Heart left ventricle (tissue), 16 donors: Measurements from ENCODE around the gene ATAD1. TPM values are rescaled to one million over a fixed set of nuclear protein-coding genes. Genes with fewer than 3 reads are reported as not detected.

Experiments
- ATAC-seq, 4 donors: fragments of 200-7000 bp; cut with Tn5 transposase; one replicate each; pipeline ENCODE4 v1.9.1; 2020 to 2022; ENCODE audit warnings: moderate library complexity in 4 of 4, mild to moderate bottlenecking in 3 of 4, moderate number of reproducible peaks in 1 of 4
- DNase-seq, 5 donors: peaks; one replicate each; pipeline ENCODE4 v3.0.0-alpha.2; 2020
- H3K27ac ChIP-seq, 12 donors: fragments of 200-600 bp; sonication (generic) in 4 of 12; one replicate each; pipeline versions ENCODE4 v1.5.0 to v1.8.0; 2016 to 2022; ENCODE audit warnings: mild to moderate bottlenecking in 2 of 12
- H3K27me3 ChIP-seq, 9 donors: fragments of 200-600 bp; sonication (generic) in 2 of 9; one replicate each; pipeline versions ENCODE4 v1.5.1 to v1.8.0; 2016 to 2022; ENCODE audit warnings: mild to moderate bottlenecking in 3 of 9
- H3K36me3 ChIP-seq, 9 donors: fragments of 200-600 bp; sonication (generic) in 2 of 9; one replicate each; pipeline versions ENCODE4 v1.5.0 to v1.8.0; 2018 to 2022; ENCODE audit warnings: mild to moderate bottlenecking in 2 of 9
- H3K4me1 ChIP-seq, 12 donors: fragments of 200-600 bp; sonication (generic) in 4 of 12; one replicate each; pipeline versions ENCODE4 v1.5.0 to v1.8.0; 2016 to 2022; ENCODE audit warnings: mild to moderate bottlenecking in 3 of 12
- H3K4me3 ChIP-seq, 12 donors: fragments of 200-600 bp; sonication (generic) in 4 of 12; one replicate each; pipeline versions ENCODE4 v1.5.0 to v1.8.0; 2017 to 2022; ENCODE audit warnings: mild to moderate bottlenecking in 9 of 12, moderate library complexity in 4 of 12
- H3K9me3 ChIP-seq, 12 donors: fragments of 200-600 bp; sonication (generic) in 4 of 12; one replicate each; pipeline versions ENCODE4 v1.5.0 to v1.8.0; 2016 to 2022; ENCODE audit warnings: mild to moderate bottlenecking in 1 of 12
- POLR2A ChIP-seq, 2 donors: fragments of 450-650 bp; IDR thresholded peaks; one replicate each; pipeline ENCODE4 v1.6.1; 2017; ENCODE audit warnings: antibody characterized with exemption in 2 of 2, mild to moderate bottlenecking in 2 of 2, moderate library complexity in 2 of 2
- WGBS, 4 donors: extraction: QIAGEN DNeasy Blood & Tissue Kit in 2 of 4; methylation state at CpG; one replicate each; pipeline versions ENCODE4 v1.1.5 to v1.1.7; 2013 to 2018; 5-methylcytosine and 5-hydroxymethylcytosine counted together
- intact Hi-C, 10 donors: fragments of 100-400 bp; cut with DNase I; formaldehyde crosslinking; loops; one replicate each; pipeline versions ENCODE4 v1.11.1 to v1.14.2; 2022
- polyA plus RNA-seq, 2 donors: library from polyadenylated mRNA; stranded (reverse); fragments of 200-250 nt; gene quantifications; one replicate each; pipeline ENCODE4 v1.2.3, GENCODE V29; 2013
- total RNA-seq, 9 donors: library from RNA; depleted of rRNA in 2 of 9; stranded (reverse); fragments of >200 nt in 2 of 9; fragmentation: NEBNext Ultra II Directional in 3 of 9; extraction: Animal tissue kit (Norgen Biotek cat#: 25700) in 3 of 9; gene quantifications; one replicate each; pipeline versions ENCODE4 v1.1.0 to v1.2.4, GENCODE V29; 2016 to 2023
- TF ChIP-seq, protein P1 (sequence below), 12 donors: fragments of 200-600 bp; sonication (generic) in 4 of 12; IDR thresholded peaks; one replicate each; pipeline versions ENCODE4 v1.5.0 to v1.8.0; 2018 to 2022; ENCODE audit warnings: antibody characterized with exemption in 12 of 12, mild to moderate bottlenecking in 5 of 12
- donor health status: ischemic (EF 13 %, LVEDD 7.1; RV severe dilation, severe dysfunction).
- donor health status: healthy with polysubstance abuse.
- donor health status: DM: no; HTN: yes; CAD: no.
- donor health status: DM: no; HTN: no; CAD: no.
- donor health status: ischemic (EF 25% LVEDD 6.9; RV normal size, moderate dysfunction).
- donor health status: ischemic (EF 25% LVEDD 5.7; RV mildly dilated, moderate dysfunction).
- donor health status: healthy.
- donor health status: DM: yes; HTN: yes; CAD: no.
- donor health status: ischemic (EF 35%, LVEDD 5.7; RV mildly dilated, moderate dysfunction).
- donor health status: nonischemic (EF 11% LVEDD 7.7; RV severe dilation, severe dysfunction).
- donor health status: DM: yes; HTN: yes; CAD: no.
- donor health status: PGD.
- donor health status: ischemic (EF 29% LVEDD 5.4; RV normal size, mild dysfunction).
- donor health status: nonischemic (EF 23%, LVEDD 6.1; RV moderate dilation, normal function).

The ATAD1 gene
- total and polyA plus RNA-seq, 11 donors, result 17.5 to 115 (median 80.8) TPM

DNA sequence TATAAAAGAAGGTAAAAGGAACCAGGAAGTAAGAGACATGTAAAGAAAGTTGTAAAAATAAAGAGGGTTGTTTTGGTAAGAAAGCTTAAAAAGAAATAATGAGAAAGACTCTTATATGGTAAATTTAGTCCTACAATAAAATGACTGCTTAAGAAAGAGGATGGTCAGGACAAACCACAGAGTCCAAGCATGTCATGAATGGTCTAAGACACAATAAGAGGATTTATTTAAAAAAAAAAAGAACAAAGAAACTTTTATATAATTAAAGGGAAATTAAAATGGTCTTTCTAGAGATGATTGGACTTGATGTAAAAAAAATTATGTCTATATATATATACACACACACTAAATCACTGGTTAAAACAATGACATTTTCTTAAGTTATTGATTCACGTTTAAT, 18.2 kb downstream of the ATAD1 start:
- Histone ChIP-seq H3K27ac (no peak overlapping the region), H3K4me1 (peaks cover 0 to 46% (median 6%) of the 10 kb centered on the region in 12 donors), H3K9me3 (peaks cover 0 to 24% (median 2%) of the 10 kb centered on the region in 12 donors), H3K4me3 (no peak overlapping the region), H3K36me3 (peaks cover 0 to 23% (median 0%) of the 10 kb centered on the region in 9 donors), H3K27me3 (no peaks in the 10 kb centered on the region)
- DNase-seq (no peak), ATAC-seq (no peak)
- TF ChIP-seq POLR2A (IDR thresholded peaks at IDR 0.05), result no peak
- TF ChIP-seq, protein P1, sequence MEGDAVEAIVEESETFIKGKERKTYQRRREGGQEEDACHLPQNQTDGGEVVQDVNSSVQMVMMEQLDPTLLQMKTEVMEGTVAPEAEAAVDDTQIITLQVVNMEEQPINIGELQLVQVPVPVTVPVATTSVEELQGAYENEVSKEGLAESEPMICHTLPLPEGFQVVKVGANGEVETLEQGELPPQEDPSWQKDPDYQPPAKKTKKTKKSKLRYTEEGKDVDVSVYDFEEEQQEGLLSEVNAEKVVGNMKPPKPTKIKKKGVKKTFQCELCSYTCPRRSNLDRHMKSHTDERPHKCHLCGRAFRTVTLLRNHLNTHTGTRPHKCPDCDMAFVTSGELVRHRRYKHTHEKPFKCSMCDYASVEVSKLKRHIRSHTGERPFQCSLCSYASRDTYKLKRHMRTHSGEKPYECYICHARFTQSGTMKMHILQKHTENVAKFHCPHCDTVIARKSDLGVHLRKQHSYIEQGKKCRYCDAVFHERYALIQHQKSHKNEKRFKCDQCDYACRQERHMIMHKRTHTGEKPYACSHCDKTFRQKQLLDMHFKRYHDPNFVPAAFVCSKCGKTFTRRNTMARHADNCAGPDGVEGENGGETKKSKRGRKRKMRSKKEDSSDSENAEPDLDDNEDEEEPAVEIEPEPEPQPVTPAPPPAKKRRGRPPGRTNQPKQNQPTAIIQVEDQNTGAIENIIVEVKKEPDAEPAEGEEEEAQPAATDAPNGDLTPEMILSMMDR (IDR thresholded peaks at IDR 0.05), result no peak
- WGBS, 4 donors, result 92 to 96% (median 94%) methylated on average over 1 of the region's 1 CpG
- intact Hi-C loops, result no loop called here

DNA sequence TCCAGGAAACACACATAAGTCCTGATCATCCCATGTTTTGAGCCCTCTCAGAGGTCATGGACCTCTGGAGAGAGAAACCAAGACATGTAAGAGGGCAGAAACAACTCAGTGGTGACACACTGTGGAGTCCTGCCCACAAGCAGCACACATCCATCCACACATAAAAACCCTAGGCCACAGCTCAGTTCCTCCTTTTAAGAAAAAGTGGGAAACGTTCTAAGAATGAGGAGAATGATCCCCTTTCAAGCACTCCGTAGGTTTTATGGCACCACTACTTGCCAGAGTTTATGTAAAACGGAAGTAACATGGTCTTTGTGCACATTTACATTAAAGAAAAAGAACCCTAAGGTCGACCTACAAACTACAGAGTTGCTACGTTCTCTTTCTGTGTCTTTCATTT, 19.9 kb downstream of the ATAD1 start:
- no peaks in the 10 kb centered on the region for H3K27me3 ChIP-seq
- ATAC-seq (peak in 1 of 4 donors; percentile 28), DNase-seq (no peak)
- peaks cover 0 to 23% (median 0%) of the 10 kb centered on the region in 9 donors for H3K36me3 ChIP-seq
- no peak overlapping the region for H3K4me3 ChIP-seq
- intact Hi-C loops, result no loop called here
- TF ChIP-seq POLR2A (IDR thresholded peaks at IDR 0.05), result no peak
- TF ChIP-seq, protein P1 (IDR thresholded peaks at IDR 0.05), result no peak
- H3K4me1 ChIP-seq, result peaks cover 0 to 55% (median 8%) of the 10 kb centered on the region in 12 donors
- no peak overlapping the region for H3K27ac ChIP-seq
- WGBS, 4 donors, result 92 to 94% (median 92%) methylated on average over 5 of the region's 5 CpGs
- peaks cover 0 to 23% (median 2%) of the 10 kb centered on the region in 12 donors for H3K9me3 ChIP-seq

DNA sequence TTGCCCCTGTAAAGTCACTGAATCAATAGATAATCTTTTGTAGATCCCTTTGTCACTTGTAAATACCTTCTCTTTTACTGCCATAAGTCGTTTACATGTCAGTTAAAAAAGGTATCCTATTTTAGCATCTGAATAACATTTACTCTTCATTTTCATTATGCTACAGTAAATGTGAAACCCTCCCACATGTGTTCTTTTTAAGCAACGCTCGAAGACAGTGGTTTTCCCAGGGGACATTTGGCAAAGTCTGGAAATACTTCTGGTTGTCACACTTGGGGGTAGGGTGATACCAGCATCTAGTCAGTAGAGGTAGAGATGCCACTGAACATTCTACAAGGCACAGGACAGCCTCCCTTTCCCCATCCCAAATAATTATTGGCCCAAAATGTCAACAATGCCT, 23.7 kb downstream of the ATAD1 start:
- ATAC-seq (no peak), DNase-seq (no peak)
- intact Hi-C loops, result no loop called here
- TF ChIP-seq, protein P1 (IDR thresholded peaks at IDR 0.05), result no peak
- TF ChIP-seq POLR2A (IDR thresholded peaks at IDR 0.05), result no peak
- Histone ChIP-seq H3K36me3 (peaks cover 0 to 37% (median 31%) of the 10 kb centered on the region in 9 donors), H3K4me1 (peaks cover 0 to 56% (median 8%) of the 10 kb centered on the region in 12 donors), H3K4me3 (no peak overlapping the region), H3K9me3 (no peaks in the 10 kb centered on the region), H3K27me3 (no peaks in the 10 kb centered on the region), H3K27ac (no peak overlapping the region)
- WGBS, 4 donors, result 15 to 44% (median 30%) methylated on average over 3 of the region's 3 CpGs

DNA sequence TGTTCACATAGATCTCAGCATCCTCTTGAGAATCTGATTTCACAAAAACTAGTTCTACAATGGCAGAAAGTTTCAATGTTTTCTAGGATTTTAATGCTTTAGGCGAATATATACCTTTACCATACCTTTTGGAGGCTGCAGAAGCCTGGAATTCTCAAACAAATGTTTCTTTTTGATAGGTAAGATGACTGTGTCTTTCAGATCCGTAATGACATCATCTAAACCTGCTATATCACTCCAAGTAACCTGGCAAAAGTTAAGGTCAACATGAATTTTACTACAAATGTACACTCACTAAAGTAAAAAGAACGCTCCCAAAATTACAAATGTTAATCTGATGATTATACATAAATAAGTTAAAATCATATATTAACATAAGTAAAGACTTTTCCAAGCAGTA, 27.8 kb downstream of the ATAD1 start:
- TF ChIP-seq POLR2A (IDR thresholded peaks at IDR 0.05), result no peak
- TF ChIP-seq, protein P1 (IDR thresholded peaks at IDR 0.05), result no peak
- Histone ChIP-seq H3K27me3 (no peaks in the 10 kb centered on the region), H3K4me1 (peaks cover 0 to 26% (median 5%) of the 10 kb centered on the region in 12 donors), H3K9me3 (no peaks in the 10 kb centered on the region), H3K27ac (no peak overlapping the region), H3K36me3 (peaks cover 0 to 61% (median 52%) of the 10 kb centered on the region in 9 donors), H3K4me3 (no peak overlapping the region)
- intact Hi-C loops, result no loop called here
- DNase-seq (no peak), ATAC-seq (no peak)
- 95 to 97% (median 95%) methylated on average over 3 of the region's 3 CpGs for WGBS, 4 donors
